ENCODE measurements around the gene KMT2E. TPM values are rescaled to one million over a fixed set of nuclear protein-coding genes. Genes with fewer than 3 reads are reported as not detected.

The KMT2E gene
- polyA plus RNA-seq, 4 donors, result 11.1 to 52.4 (median 16.2) TPM

GRCh38 chr7:105032553-105033214, 18.7 kb downstream of the KMT2E start:
- Histone ChIP-seq H3K27me3 (ENCODE audit: control insufficient read depth in 3 of 3, insufficient read depth in 3 of 3, low read length in 3 of 3) (no peaks in the 10 kb centered on the region), H3K4me1 (ENCODE audit: control insufficient read depth in 3 of 3, insufficient read depth in 2 of 3, low read depth in 1 of 3, low read length in 2 of 3) (peaks cover 0 to 8% (median 6%) of the 10 kb centered on the region in 3 donors), H3K4me3 (ENCODE audit: low read depth in 1 of 3, low read length in 3 of 3) (no peak overlapping the region), H3K36me3 (ENCODE audit: control insufficient read depth in 3 of 3, insufficient read depth in 2 of 3, low read depth in 1 of 3, low read length in 3 of 3) (peaks cover 0 to 14% (median 0%) of the 10 kb centered on the region in 3 donors), H3K9me3 (ENCODE audit: control insufficient read depth in 2 of 2, insufficient read depth in 1 of 2, low read depth in 1 of 2, low read length in 1 of 2) (no peaks in the 10 kb centered on the region), H3K27ac (ENCODE audit: low read depth in 1 of 3, low read length in 2 of 3) (no peak overlapping the region)
- WGBS, 3 donors, result 89 to 100% (median 96%) methylated on average over 1 of the region's 1 CpG
- no peak for DNase-seq
- no peak for FAIRE-seq

GRCh38 chr7:105035349-105035748, 21.3 kb downstream of the KMT2E start:
- 84 to 95% (median 94%) methylated on average over 5 of the region's 5 CpGs for WGBS, 3 donors
- no peak for DNase-seq
- H3K9me3 ChIP-seq (ENCODE audit: control insufficient read depth in 2 of 2, insufficient read depth in 1 of 2, low read depth in 1 of 2, low read length in 1 of 2), result no peaks in the 10 kb centered on the region
- H3K4me1 ChIP-seq (ENCODE audit: control insufficient read depth in 3 of 3, insufficient read depth in 2 of 3, low read depth in 1 of 3, low read length in 2 of 3), result peaks cover 0 to 6% (median 6%) of the 10 kb centered on the region in 3 donors
- H3K36me3 ChIP-seq (ENCODE audit: control insufficient read depth in 3 of 3, insufficient read depth in 2 of 3, low read depth in 1 of 3, low read length in 3 of 3), result peaks cover 0 to 9% (median 0%) of the 10 kb centered on the region in 3 donors
- H3K27me3 ChIP-seq (ENCODE audit: control insufficient read depth in 3 of 3, insufficient read depth in 3 of 3, low read length in 3 of 3), result no peaks in the 10 kb centered on the region
- no peak overlapping the region for H3K27ac ChIP-seq (ENCODE audit: low read depth in 1 of 3, low read length in 2 of 3)
- no peak for FAIRE-seq
- H3K4me3 ChIP-seq (ENCODE audit: low read depth in 1 of 3, low read length in 3 of 3), result no peak overlapping the region

GRCh38 chr7:105036217-105037168, 22.5 kb downstream of the KMT2E start:
- Histone ChIP-seq H3K9me3 (ENCODE audit: control insufficient read depth in 2 of 2, insufficient read depth in 1 of 2, low read depth in 1 of 2, low read length in 1 of 2) (no peaks in the 10 kb centered on the region), H3K36me3 (ENCODE audit: control insufficient read depth in 3 of 3, insufficient read depth in 2 of 3, low read depth in 1 of 3, low read length in 3 of 3) (peaks cover 2 to 13% (median 2%) of the 10 kb centered on the region in 3 donors), H3K27me3 (ENCODE audit: control insufficient read depth in 3 of 3, insufficient read depth in 3 of 3, low read length in 3 of 3) (no peaks in the 10 kb centered on the region), H3K4me3 (ENCODE audit: low read depth in 1 of 3, low read length in 3 of 3) (no peak overlapping the region), H3K27ac (ENCODE audit: low read depth in 1 of 3, low read length in 2 of 3) (peak overlapping the region in 1 of 3 donors; percentile 48), H3K4me1 (ENCODE audit: control insufficient read depth in 3 of 3, insufficient read depth in 2 of 3, low read depth in 1 of 3, low read length in 2 of 3) (peaks cover 0 to 6% (median 6%) of the 10 kb centered on the region in 3 donors)
- DNase-seq (peak; percentile 28 to 83), FAIRE-seq (no peak)
- 18 to 57% (median 39%) methylated on average over 5 of the region's 5 CpGs for WGBS, 3 donors

GRCh38 chr7:105037319-105037718, 23.3 kb downstream of the KMT2E start:
- H3K4me3 ChIP-seq (ENCODE audit: low read depth in 1 of 3, low read length in 3 of 3), result no peak overlapping the region
- no peak for DNase-seq
- WGBS, 3 donors, result 26 to 48% (median 32%) methylated on average over 2 of the region's 2 CpGs
- FAIRE-seq, result no peak
- H3K27me3 ChIP-seq (ENCODE audit: control insufficient read depth in 3 of 3, insufficient read depth in 3 of 3, low read length in 3 of 3), result no peaks in the 10 kb centered on the region
- peak overlapping the region in 1 of 3 donors; percentile 14 for H3K27ac ChIP-seq (ENCODE audit: low read depth in 1 of 3, low read length in 2 of 3)
- peaks cover 0 to 6% (median 6%) of the 10 kb centered on the region in 3 donors for H3K4me1 ChIP-seq (ENCODE audit: control insufficient read depth in 3 of 3, insufficient read depth in 2 of 3, low read depth in 1 of 3, low read length in 2 of 3)
- peaks cover 2 to 18% (median 5%) of the 10 kb centered on the region in 3 donors for H3K36me3 ChIP-seq (ENCODE audit: control insufficient read depth in 3 of 3, insufficient read depth in 2 of 3, low read depth in 1 of 3, low read length in 3 of 3)
- H3K9me3 ChIP-seq (ENCODE audit: control insufficient read depth in 2 of 2, insufficient read depth in 1 of 2, low read depth in 1 of 2, low read length in 1 of 2), result no peaks in the 10 kb centered on the region

- no peaks in the 10 kb centered on the region for H3K27me3 ChIP-seq (ENCODE audit: control insufficient read depth in 3 of 3, insufficient read depth in 3 of 3, low read length in 3 of 3)
- peak; percentile 30 to 78 for DNase-seq
- H3K36me3 ChIP-seq (ENCODE audit: control insufficient read depth in 3 of 3, insufficient read depth in 2 of 3, low read depth in 1 of 3, low read length in 3 of 3), result peaks cover 5 to 30% (median 10%) of the 10 kb centered on the region in 3 donors
- FAIRE-seq, result no peak
- peak overlapping the region in 2 of 3 donors; percentile 15 to 84 for H3K27ac ChIP-seq (ENCODE audit: low read depth in 1 of 3, low read length in 2 of 3)
- no peak overlapping the region for H3K4me3 ChIP-seq (ENCODE audit: low read depth in 1 of 3, low read length in 3 of 3)
- H3K4me1 ChIP-seq (ENCODE audit: control insufficient read depth in 3 of 3, insufficient read depth in 2 of 3, low read depth in 1 of 3, low read length in 2 of 3), result peaks cover 3 to 11% (median 5%) of the 10 kb centered on the region in 3 donors
- H3K9me3 ChIP-seq (ENCODE audit: control insufficient read depth in 2 of 2, insufficient read depth in 1 of 2, low read depth in 1 of 2, low read length in 1 of 2), result no peaks in the 10 kb centered on the region
- WGBS, 3 donors, result 23 to 63% (median 34%) methylated on average over 2 of the region's 2 CpGs
Measured at GRCh38 chr7:105044449-105045070, 30.6 kb downstream of the KMT2E start.

GRCh38 chr7:105046414-105046813, 32.4 kb downstream of the KMT2E start:
- H3K36me3 ChIP-seq (ENCODE audit: control insufficient read depth in 3 of 3, insufficient read depth in 2 of 3, low read depth in 1 of 3, low read length in 3 of 3), result peaks cover 3 to 37% (median 11%) of the 10 kb centered on the region in 3 donors
- H3K4me1 ChIP-seq (ENCODE audit: control insufficient read depth in 3 of 3, insufficient read depth in 2 of 3, low read depth in 1 of 3, low read length in 2 of 3), result peaks cover 3 to 11% (median 5%) of the 10 kb centered on the region in 3 donors
- DNase-seq (no peak), FAIRE-seq (no peak)
- H3K27me3 ChIP-seq (ENCODE audit: control insufficient read depth in 3 of 3, insufficient read depth in 3 of 3, low read length in 3 of 3), result no peaks in the 10 kb centered on the region
- no peak overlapping the region for H3K27ac ChIP-seq (ENCODE audit: low read depth in 1 of 3, low read length in 2 of 3)
- H3K9me3 ChIP-seq (ENCODE audit: control insufficient read depth in 2 of 2, insufficient read depth in 1 of 2, low read depth in 1 of 2, low read length in 1 of 2), result no peaks in the 10 kb centered on the region
- 67 to 84% (median 74%) methylated on average over 1 of the region's 1 CpG for WGBS, 3 donors
- no peak overlapping the region for H3K4me3 ChIP-seq (ENCODE audit: low read depth in 1 of 3, low read length in 3 of 3)

GRCh38 chr7:105047932-105048331, 33.9 kb downstream of the KMT2E start:
- 81 to 85% (median 85%) methylated on average over 4 of the region's 4 CpGs for whole genome bisulfite sequencing, 3 donors
- Histone ChIP-seq H3K27ac (ENCODE audit: low read depth in 1 of 3, low read length in 2 of 3) (peak overlapping the region in 1 of 3 donors; percentile 31), H3K4me1 (ENCODE audit: control insufficient read depth in 3 of 3, insufficient read depth in 2 of 3, low read depth in 1 of 3, low read length in 2 of 3) (peaks cover 3 to 11% (median 5%) of the 10 kb centered on the region in 3 donors), H3K36me3 (ENCODE audit: control insufficient read depth in 3 of 3, insufficient read depth in 2 of 3, low read depth in 1 of 3, low read length in 3 of 3) (peaks cover 3 to 35% (median 6%) of the 10 kb centered on the region in 3 donors), H3K4me3 (ENCODE audit: low read depth in 1 of 3, low read length in 3 of 3) (no peak overlapping the region), H3K9me3 (ENCODE audit: control insufficient read depth in 2 of 2, insufficient read depth in 1 of 2, low read depth in 1 of 2, low read length in 1 of 2) (no peaks in the 10 kb centered on the region), H3K27me3 (ENCODE audit: control insufficient read depth in 3 of 3, insufficient read depth in 3 of 3, low read length in 3 of 3) (no peaks in the 10 kb centered on the region)
- DNase-seq, result no peak
- no peak for FAIRE-seq

- Histone ChIP-seq H3K27ac (ENCODE audit: low read depth in 1 of 3, low read length in 2 of 3) (no peak overlapping the region), H3K4me3 (ENCODE audit: low read depth in 1 of 3, low read length in 3 of 3) (no peak overlapping the region), H3K9me3 (ENCODE audit: control insufficient read depth in 2 of 2, insufficient read depth in 1 of 2, low read depth in 1 of 2, low read length in 1 of 2) (no peaks in the 10 kb centered on the region), H3K27me3 (ENCODE audit: control insufficient read depth in 3 of 3, insufficient read depth in 3 of 3, low read length in 3 of 3) (no peaks in the 10 kb centered on the region), H3K4me1 (ENCODE audit: control insufficient read depth in 3 of 3, insufficient read depth in 2 of 3, low read depth in 1 of 3, low read length in 2 of 3) (peaks cover 0 to 7% (median 3%) of the 10 kb centered on the region in 3 donors), H3K36me3 (ENCODE audit: control insufficient read depth in 3 of 3, insufficient read depth in 2 of 3, low read depth in 1 of 3, low read length in 3 of 3) (peaks cover 6 to 36% (median 6%) of the 10 kb centered on the region in 3 donors)
- FAIRE-seq (no peak), DNase-seq (no peak)
- WGBS, 3 donors, result 95 to 100% (median 100%) methylated on average over 1 of the region's 1 CpG
Measured at GRCh38 chr7:105050493-105050892, 36.5 kb downstream of the KMT2E start.
